Measurements from ENCODE around the gene PKD1. TPM values are rescaled to one million over a fixed set of nuclear protein-coding genes. Genes with fewer than 3 reads are reported as not detected.
"Not testable (repeated sequence)": the region's sequence is repeated elsewhere in the genome, so short reads cannot be mapped to it uniquely, and the experiment has no call there.

PKD1 gene
- total RNA-seq, 4 donors from 2014 or later: 297 to 459 (median 366) TPM

GRCh38 chr16:2127630-2128280, 7.9 kb downstream of the PKD1 start:
- Histone ChIP-seq H3K4me3 (peak overlapping the region in 2 of 4 donors; percentile 44 to 50), H3K27ac (replicated peaks in 1 of 4) (peak overlapping the region; percentile 96 to 98 (median 97)), H3K4me1 (peaks cover 61 to 96% (median 92%) of the 10 kb centered on the region in 4 donors)
- intact Hi-C loops (cut with DNase I); H3K27me3 ChIP-seq; DNase-seq (ENCODE audit: extremely low spot score); H3K9me3 ChIP-seq; H3K36me3 ChIP-seq: not testable (repeated sequence)
- WGBS: no CpG with 5 or more reads among the region's 3 CpGs
- TF ChIP-seq POLR2AphosphoS5 (IDR thresholded peaks at IDR 0.05): peak; percentile 28 to 74

- DNase-seq (ENCODE audit: extremely low spot score); H3K9me3 ChIP-seq; H3K27me3 ChIP-seq; intact Hi-C loops (cut with DNase I); H3K36me3 ChIP-seq: not testable (repeated sequence)
- H3K4me1 ChIP-seq: peaks cover 67 to 96% (median 94%) of the 10 kb centered on the region in 4 donors
- H3K27ac ChIP-seq (replicated peaks in 1 of 4): peak overlapping the region; percentile 96 to 98 (median 97)
- TF ChIP-seq POLR2AphosphoS5 (IDR thresholded peaks at IDR 0.05): peak in 1 of 2 donors; percentile 23
- TF ChIP-seq EP300 (IDR thresholded peaks at IDR 0.05): peak; percentile 30
- peak overlapping the region; percentile 44 to 61 (median 50) for H3K4me3 ChIP-seq
- WGBS: 50% methylated on average over 23 of the region's 31 CpGs
Observed at GRCh38 chr16:2126928-2127556, 8.7 kb downstream of the PKD1 start.

- TF ChIP-seq CTCF (IDR thresholded peaks at IDR 0.05) (peak in 1 of 3 experiments; percentile 14), POLR2AphosphoS5 (IDR thresholded peaks at IDR 0.05) (peak; percentile 72 to 78)
- H3K9me3 ChIP-seq; intact Hi-C loops (cut with DNase I); H3K27me3 ChIP-seq; DNase-seq (ENCODE audit: extremely low spot score); H3K36me3 ChIP-seq: not testable (repeated sequence)
- H3K27ac ChIP-seq (replicated peaks in 1 of 4): peak overlapping the region; percentile 96 to 98 (median 97)
- 33% methylated on average over 2 of the region's 21 CpGs for WGBS
- peaks cover 75 to 96% (median 94%) of the 10 kb centered on the region in 4 donors for H3K4me1 ChIP-seq
- H3K4me3 ChIP-seq: peak overlapping the region; percentile 44 to 61 (median 50)
Observed at GRCh38 chr16:2126161-2126743, 9.4 kb downstream of the PKD1 start.

GRCh38 chr16:2125609-2126008, 10.1 kb downstream of the PKD1 start:
- Histone ChIP-seq H3K27ac (replicated peaks in 1 of 4) (peak overlapping the region; percentile 96 to 98 (median 97)), H3K4me1 (peaks cover 80 to 96% (median 94%) of the 10 kb centered on the region in 4 donors), H3K4me3 (peak overlapping the region; percentile 44 to 61 (median 50))
- WGBS: 33% methylated on average over 10 of the region's 11 CpGs
- intact Hi-C loops (cut with DNase I); DNase-seq (ENCODE audit: extremely low spot score); H3K27me3 ChIP-seq; H3K9me3 ChIP-seq; H3K36me3 ChIP-seq: not testable (repeated sequence)

- H3K4me3 ChIP-seq: peak overlapping the region; percentile 44 to 61 (median 50)
- H3K36me3 ChIP-seq; intact Hi-C loops (cut with DNase I); H3K27me3 ChIP-seq; DNase-seq (ENCODE audit: extremely low spot score); H3K9me3 ChIP-seq: not testable (repeated sequence)
- peak; percentile 67 to 87 for TF ChIP-seq POLR2AphosphoS5 (IDR thresholded peaks at IDR 0.05)
- WGBS: 0% methylated on average over 5 of the region's 37 CpGs
- peaks cover 76 to 96% (median 94%) of the 10 kb centered on the region in 4 donors for H3K4me1 ChIP-seq
- peak overlapping the region; percentile 96 to 98 (median 97) for H3K27ac ChIP-seq (replicated peaks in 1 of 4)
Observed at GRCh38 chr16:2124694-2125444, 10.8 kb downstream of the PKD1 start.

GRCh38 chr16:2124377-2124693, 11.4 kb downstream of the PKD1 start:
- Histone ChIP-seq H3K4me1 (peaks cover 76 to 96% (median 93%) of the 10 kb centered on the region in 4 donors), H3K27ac (replicated peaks in 1 of 4) (peak overlapping the region; percentile 96 to 98 (median 97)), H3K4me3 (peak overlapping the region; percentile 44 to 61 (median 50))
- H3K9me3 ChIP-seq; H3K27me3 ChIP-seq; DNase-seq (ENCODE audit: extremely low spot score); H3K36me3 ChIP-seq; intact Hi-C loops (cut with DNase I): not testable (repeated sequence)
- whole genome bisulfite sequencing: 4% methylated on average over 4 of the region's 11 CpGs

- intact Hi-C loops (cut with DNase I); DNase-seq (ENCODE audit: extremely low spot score); H3K27me3 ChIP-seq; H3K36me3 ChIP-seq; H3K9me3 ChIP-seq: not testable (repeated sequence)
- no CpG with 5 or more reads among the region's 27 CpGs for WGBS
- Histone ChIP-seq H3K4me1 (peaks cover 74 to 96% (median 94%) of the 10 kb centered on the region in 4 donors), H3K27ac (replicated peaks in 1 of 4) (peak overlapping the region; percentile 96 to 98 (median 97)), H3K4me3 (peak overlapping the region; percentile 44 to 61 (median 50))
Observed at GRCh38 chr16:2123706-2124376, 11.9 kb downstream of the PKD1 start.
